Thymus (tissue), 11 donors: ENCODE data around the gene BARHL1. TPM values are rescaled to one million over a fixed set of nuclear protein-coding genes. Genes with fewer than 3 reads are reported as not detected.

Experiments used
- DNase-seq, 9 donors: peaks; one replicate each; pipeline ENCODE4 v3.0.0-alpha.2; 2013; ENCODE audit warnings: low spot score in 9 of 9, low read depth in 6 of 9, missing footprints in 1 of 9
- H3K27ac ChIP-seq, 2 donors: one replicate each; pipeline ENCODE4 v1.5.1; 2013; ENCODE audit warnings: control low read depth in 1 of 2, low read depth in 1 of 2, low read length in 1 of 2, mild to moderate bottlenecking in 1 of 2, moderate library complexity in 1 of 2
- H3K27me3 ChIP-seq, 2 donors: one replicate each; pipeline ENCODE4 v1.5.1; 2013; ENCODE audit warnings: low read length in 1 of 2; ENCODE audit not compliant: control insufficient read depth in 2 of 2, insufficient read depth in 1 of 2
- H3K36me3 ChIP-seq, 2 donors: one replicate each; pipeline ENCODE4 v1.5.1; 2013; ENCODE audit warnings: low read length in 1 of 2, mild to moderate bottlenecking in 1 of 2, moderate library complexity in 1 of 2; ENCODE audit not compliant: control insufficient read depth in 2 of 2, insufficient read depth in 2 of 2
- H3K4me1 ChIP-seq, 2 donors: one replicate each; pipeline ENCODE4 v1.5.1; 2013; ENCODE audit warnings: low read length in 2 of 2; ENCODE audit not compliant: control insufficient read depth in 2 of 2, insufficient read depth in 2 of 2
- H3K4me3 ChIP-seq, 2 donors: one replicate each; pipeline ENCODE4 v1.5.1; 2013; ENCODE audit warnings: low read length in 2 of 2, control low read depth in 1 of 2, mild to moderate bottlenecking in 1 of 2
- H3K9me3 ChIP-seq, 2 donors: one replicate each; pipeline ENCODE4 v1.5.1; 2013; ENCODE audit warnings: low read length in 1 of 2, mild to moderate bottlenecking in 1 of 2; ENCODE audit not compliant: control insufficient read depth in 2 of 2, insufficient read depth in 1 of 2
- WGBS: extraction: QIAGEN DNeasy Blood & Tissue Kit; methylation state at CpG from one replicate; pipeline ENCODE4 v1.1.7; 2013; 5-methylcytosine and 5-hydroxymethylcytosine counted together
- polyA plus RNA-seq: library from polyadenylated mRNA; stranded (reverse); fragments of 200-250 nt; gene quantifications from one replicate; pipeline ENCODE4 v1.2.3, GENCODE V29; 2013
- total RNA-seq: library from RNA; stranded (reverse); fragments of 120-200 nt; gene quantifications from one replicate; pipeline ENCODE4 v1.2.4, GENCODE V29; 2013
- donor health status: healthy.

BARHL1 gene
- total and polyA plus RNA-seq, 2 donors: 0.11 TPM; not detected in 1

- Histone ChIP-seq H3K36me3 (peaks cover 25 to 34% of the 10 kb centered on the region in 2 donors), H3K9me3 (no peaks in the 10 kb centered on the region), H3K27ac (peak overlapping the region; percentile 11 to 45), H3K4me1 (no peaks in the 10 kb centered on the region), H3K27me3 (no peaks in the 10 kb centered on the region), H3K4me3 (no peak overlapping the region)
- WGBS: 91% methylated on average over 3 of the region's 3 CpGs
- DNase-seq: no peak
Observed at GRCh38 chr9:132630811-132631210, 48.4 kb downstream of the BARHL1 start.

- no peak overlapping the region for H3K4me3 ChIP-seq
- H3K36me3 ChIP-seq: peaks cover 25 to 30% of the 10 kb centered on the region in 2 donors
- no peaks in the 10 kb centered on the region for H3K4me1 ChIP-seq
- no peak overlapping the region for H3K27ac ChIP-seq
- DNase-seq: no peak
- WGBS: 94% methylated on average over 5 of the region's 5 CpGs
- no peaks in the 10 kb centered on the region for H3K9me3 ChIP-seq
- no peaks in the 10 kb centered on the region for H3K27me3 ChIP-seq
Observed at GRCh38 chr9:132631280-132631679, 48.9 kb downstream of the BARHL1 start.

GRCh38 chr9:132631685-132632084 lies 49.3 kb downstream of the BARHL1 start:
- no peaks in the 10 kb centered on the region for H3K27me3 ChIP-seq
- WGBS: 97% methylated on average over 7 of the region's 7 CpGs
- peaks cover 28 to 29% of the 10 kb centered on the region in 2 donors for H3K36me3 ChIP-seq
- no peak for DNase-seq
- no peak overlapping the region for H3K4me3 ChIP-seq
- peaks cover 0 to 3% of the 10 kb centered on the region in 2 donors for H3K4me1 ChIP-seq
- no peaks in the 10 kb centered on the region for H3K9me3 ChIP-seq
- no peak overlapping the region for H3K27ac ChIP-seq

GRCh38 chr9:132632413-132633129 lies 50.2 kb downstream of the BARHL1 start:
- Histone ChIP-seq H3K4me1 (peaks cover 0 to 4% of the 10 kb centered on the region in 2 donors), H3K27me3 (no peaks in the 10 kb centered on the region), H3K36me3 (peaks cover 27 to 32% of the 10 kb centered on the region in 2 donors), H3K9me3 (no peaks in the 10 kb centered on the region), H3K27ac (no peak overlapping the region), H3K4me3 (no peak overlapping the region)
- 96% methylated on average over 7 of the region's 7 CpGs for WGBS
- no peak for DNase-seq

- WGBS: 98% methylated on average over 3 of the region's 3 CpGs
- Histone ChIP-seq H3K36me3 (peaks cover 20 to 29% of the 10 kb centered on the region in 2 donors), H3K9me3 (no peaks in the 10 kb centered on the region), H3K4me3 (no peak overlapping the region), H3K27ac (no peak overlapping the region), H3K27me3 (no peaks in the 10 kb centered on the region), H3K4me1 (peaks cover 0 to 4% of the 10 kb centered on the region in 2 donors)
- DNase-seq: no peak
Observed at GRCh38 chr9:132634327-132634726, 51.9 kb downstream of the BARHL1 start.

- Histone ChIP-seq H3K27ac (no peak overlapping the region), H3K9me3 (no peaks in the 10 kb centered on the region), H3K4me1 (peaks cover 0 to 4% of the 10 kb centered on the region in 2 donors), H3K36me3 (peaks cover 7 to 37% of the 10 kb centered on the region in 2 donors), H3K27me3 (no peaks in the 10 kb centered on the region), H3K4me3 (no peak overlapping the region)
- DNase-seq: no peak
- WGBS: 94% methylated on average over 12 of the region's 12 CpGs
Observed at GRCh38 chr9:132637351-132637750, 54.9 kb downstream of the BARHL1 start.

- Histone ChIP-seq H3K4me1 (peaks cover 0 to 4% of the 10 kb centered on the region in 2 donors), H3K4me3 (no peak overlapping the region), H3K27me3 (no peaks in the 10 kb centered on the region), H3K36me3 (peaks cover 8 to 38% of the 10 kb centered on the region in 2 donors), H3K27ac (no peak overlapping the region), H3K9me3 (no peaks in the 10 kb centered on the region)
- no peak for DNase-seq
- WGBS: 96% methylated on average over 12 of the region's 12 CpGs
Observed at GRCh38 chr9:132637801-132638200, 55.4 kb downstream of the BARHL1 start.

- peaks cover 13 to 43% of the 10 kb centered on the region in 2 donors for H3K36me3 ChIP-seq
- H3K4me1 ChIP-seq: peaks cover 0 to 4% of the 10 kb centered on the region in 2 donors
- H3K27ac ChIP-seq: no peak overlapping the region
- no peak overlapping the region for H3K4me3 ChIP-seq
- H3K27me3 ChIP-seq: no peaks in the 10 kb centered on the region
- WGBS: 95% methylated on average over 5 of the region's 5 CpGs
- no peak for DNase-seq
- H3K9me3 ChIP-seq: no peaks in the 10 kb centered on the region
Observed at GRCh38 chr9:132638240-132638639, 55.8 kb downstream of the BARHL1 start.

- 98% methylated on average over 5 of the region's 5 CpGs for WGBS
Observed at GRCh38 chr9:132639322-132639721, 56.9 kb downstream of the BARHL1 start.

More at GRCh38 chr9:132639322-132639721, 56.9 kb downstream of the BARHL1 start:
- H3K27ac ChIP-seq: no peak overlapping the region
- no peak overlapping the region for H3K4me3 ChIP-seq
- no peak for DNase-seq
- H3K9me3 ChIP-seq: no peaks in the 10 kb centered on the region
- peaks cover 0 to 4% of the 10 kb centered on the region in 2 donors for H3K4me1 ChIP-seq
- H3K27me3 ChIP-seq: no peaks in the 10 kb centered on the region
- H3K36me3 ChIP-seq: peaks cover 18 to 52% of the 10 kb centered on the region in 2 donors
